Measurements from ENCODE around the gene ANKRD12. TPM values are rescaled to one million over a fixed set of nuclear protein-coding genes. Genes with fewer than 3 reads are reported as not detected.
A peak's percentile ranks its signal among the peaks of the same experiment; 100 is the strongest.

ANKRD12 gene
- total and polyA plus RNA-seq, 7 donors, result 5.7 to 49.0 (median 36.7) TPM

DNA sequence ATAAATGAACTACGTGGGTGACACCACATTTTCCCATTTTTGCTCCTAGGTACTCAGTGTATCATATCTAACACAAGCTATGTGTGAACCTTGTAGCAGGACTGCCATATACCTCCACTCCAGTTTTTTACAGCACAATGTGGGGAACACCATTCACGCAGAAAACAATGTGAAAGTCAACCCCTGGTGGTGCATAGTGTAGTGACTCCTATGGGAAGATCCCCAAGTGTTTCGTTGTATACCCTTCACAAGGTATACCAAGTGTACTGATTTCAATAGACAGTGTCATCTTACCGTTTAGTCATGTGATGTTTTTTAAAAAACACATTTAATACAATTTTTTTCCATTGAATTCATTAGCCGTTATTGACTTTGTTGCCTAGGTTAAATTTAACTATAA, 68.1 kb downstream of the ANKRD12 start:
- peak in 3 of 4 donors; percentile 28 to 53 (median 40) for ATAC-seq
- H3K9me3 ChIP-seq, result no peaks in the 10 kb centered on the region
- TF ChIP-seq, protein P1, sequence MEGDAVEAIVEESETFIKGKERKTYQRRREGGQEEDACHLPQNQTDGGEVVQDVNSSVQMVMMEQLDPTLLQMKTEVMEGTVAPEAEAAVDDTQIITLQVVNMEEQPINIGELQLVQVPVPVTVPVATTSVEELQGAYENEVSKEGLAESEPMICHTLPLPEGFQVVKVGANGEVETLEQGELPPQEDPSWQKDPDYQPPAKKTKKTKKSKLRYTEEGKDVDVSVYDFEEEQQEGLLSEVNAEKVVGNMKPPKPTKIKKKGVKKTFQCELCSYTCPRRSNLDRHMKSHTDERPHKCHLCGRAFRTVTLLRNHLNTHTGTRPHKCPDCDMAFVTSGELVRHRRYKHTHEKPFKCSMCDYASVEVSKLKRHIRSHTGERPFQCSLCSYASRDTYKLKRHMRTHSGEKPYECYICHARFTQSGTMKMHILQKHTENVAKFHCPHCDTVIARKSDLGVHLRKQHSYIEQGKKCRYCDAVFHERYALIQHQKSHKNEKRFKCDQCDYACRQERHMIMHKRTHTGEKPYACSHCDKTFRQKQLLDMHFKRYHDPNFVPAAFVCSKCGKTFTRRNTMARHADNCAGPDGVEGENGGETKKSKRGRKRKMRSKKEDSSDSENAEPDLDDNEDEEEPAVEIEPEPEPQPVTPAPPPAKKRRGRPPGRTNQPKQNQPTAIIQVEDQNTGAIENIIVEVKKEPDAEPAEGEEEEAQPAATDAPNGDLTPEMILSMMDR (IDR thresholded peaks at IDR 0.05), result no peak
- peaks cover 13% of the 10 kb centered on the region for H3K4me1 ChIP-seq
- H3K36me3 ChIP-seq (ENCODE audit: insufficient read depth in 1 of 2, low read depth in 1 of 2), result peaks cover 0 to 13% of the 10 kb centered on the region in 2 donors
- H3K27me3 ChIP-seq (ENCODE audit: insufficient read depth in 3 of 3, low read length in 2 of 3), result no peaks in the 10 kb centered on the region
- intact Hi-C loops (cut with DNase I), result no loop called here
- no peak for DNase-seq
- H3K4me3 ChIP-seq, result no peak overlapping the region
- WGBS, 3 donors, result 75 to 89% (median 83%) methylated on average over 5 of the region's 5 CpGs
- H3K27ac ChIP-seq, result no peak overlapping the region

DNA sequence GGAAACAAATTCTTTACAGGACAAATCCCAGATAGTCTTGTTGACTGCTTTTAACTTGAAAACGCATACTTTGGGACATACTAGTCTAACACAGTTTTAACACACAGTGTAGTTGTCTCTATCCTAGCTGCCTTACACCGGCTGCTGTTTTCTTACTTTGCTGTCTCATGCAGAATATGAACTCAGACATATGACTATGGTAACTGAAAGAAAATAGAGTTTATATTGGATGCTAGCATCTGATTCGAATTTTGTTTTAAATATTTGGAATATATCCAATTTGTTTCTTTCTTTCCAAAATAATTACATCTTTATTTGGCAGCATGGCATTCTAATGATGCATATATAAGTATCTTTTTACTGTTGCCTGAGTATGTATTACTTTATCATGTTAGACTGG, 69.8 kb downstream of the ANKRD12 start:
- Histone ChIP-seq H3K27ac (no peak overlapping the region), H3K36me3 (ENCODE audit: insufficient read depth in 1 of 2, low read depth in 1 of 2) (peaks cover 0 to 21% of the 10 kb centered on the region in 2 donors), H3K27me3 (ENCODE audit: insufficient read depth in 3 of 3, low read length in 2 of 3) (no peaks in the 10 kb centered on the region), H3K4me1 (peaks cover 13% of the 10 kb centered on the region), H3K4me3 (no peak overlapping the region), H3K9me3 (no peaks in the 10 kb centered on the region)
- TF ChIP-seq, protein P1 (IDR thresholded peaks at IDR 0.05), result no peak
- WGBS, 3 donors, result 79 to 86% (median 81%) methylated on average over 3 of the region's 3 CpGs
- DNase-seq (no peak), ATAC-seq (no peak)
- intact Hi-C loops (cut with DNase I), result no loop called here

DNA sequence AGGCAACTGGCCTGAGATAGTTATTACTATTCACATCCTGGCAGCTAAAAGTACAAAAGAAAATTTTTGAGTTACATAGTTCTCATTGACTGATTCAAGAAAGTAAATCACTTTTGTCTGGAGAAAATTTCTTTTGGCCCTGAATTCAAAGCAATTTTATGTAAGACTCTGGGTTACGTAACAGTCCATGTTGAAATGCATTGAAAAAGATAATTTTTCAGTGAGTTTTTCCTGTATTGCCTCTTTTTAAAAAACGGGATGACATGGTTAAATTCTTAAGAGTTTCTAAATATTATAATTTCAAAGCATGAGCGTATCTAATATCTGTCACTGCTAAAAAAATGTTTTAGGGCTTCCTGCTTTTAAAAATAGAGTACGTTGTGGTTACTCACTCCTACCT, 72.7 kb downstream of the ANKRD12 start:
- Histone ChIP-seq H3K9me3 (no peaks in the 10 kb centered on the region), H3K27ac (no peak overlapping the region), H3K4me3 (no peak overlapping the region), H3K4me1 (peaks cover 3% of the 10 kb centered on the region), H3K27me3 (ENCODE audit: insufficient read depth in 3 of 3, low read length in 2 of 3) (no peaks in the 10 kb centered on the region), H3K36me3 (ENCODE audit: insufficient read depth in 1 of 2, low read depth in 1 of 2) (peaks cover 0 to 49% of the 10 kb centered on the region in 2 donors)
- intact Hi-C loops (cut with DNase I), result no loop called here
- no peak for DNase-seq
- ATAC-seq, result no peak
- WGBS, 3 donors, result 65 to 82% (median 74%) methylated on average over 4 of the region's 4 CpGs
- TF ChIP-seq, protein P1 (IDR thresholded peaks at IDR 0.05), result no peak

DNA sequence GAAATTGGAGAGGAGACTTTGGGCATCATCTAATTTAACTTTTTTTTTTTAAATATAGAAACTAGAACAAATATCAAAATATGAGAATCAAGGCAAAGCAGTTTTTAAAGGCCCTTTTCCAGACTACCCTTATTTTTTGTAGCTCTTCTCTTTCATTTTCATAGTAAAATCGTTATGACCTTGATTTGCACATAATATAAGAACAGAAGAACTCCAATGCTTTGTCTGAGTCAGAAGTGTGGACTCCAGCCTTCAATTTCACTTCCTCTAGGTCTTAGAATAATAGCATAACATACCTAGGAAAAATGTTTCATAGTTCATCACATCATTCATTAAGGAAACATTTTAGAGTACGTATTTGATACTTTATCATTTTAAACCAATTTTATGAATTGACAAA, 74.4 kb downstream of the ANKRD12 start:
- intact Hi-C loops (cut with DNase I), result no loop called here
- WGBS, 3 donors, result 75 to 86% (median 83%) methylated on average over 2 of the region's 2 CpGs
- ATAC-seq, result no peak

More for the DNA sequence above, 74.4 kb downstream of the ANKRD12 start:
- Histone ChIP-seq H3K36me3 (ENCODE audit: insufficient read depth in 1 of 2, low read depth in 1 of 2) (peaks cover 3 to 65% of the 10 kb centered on the region in 2 donors), H3K4me1 (no peaks in the 10 kb centered on the region), H3K9me3 (no peaks in the 10 kb centered on the region), H3K27ac (no peak overlapping the region), H3K4me3 (no peak overlapping the region), H3K27me3 (ENCODE audit: insufficient read depth in 3 of 3, low read length in 2 of 3) (no peaks in the 10 kb centered on the region)
- TF ChIP-seq, protein P1 (IDR thresholded peaks at IDR 0.05), result no peak
- DNase-seq, result no peak

All from psoas muscle (tissue), 8 donors.